CD4-positive, alpha-beta T cell treated with Interleukin-4 for 4 hours (primary cell): ENCODE data around the gene AS3MT.

ENCODE experiments used
- DNase-seq: peaks from one replicate; pipeline ENCODE4 v3.0.0-alpha.2; 2020

AS3MT gene

GRCh38 chr10:102856758-102857424, 12.4 kb upstream of the AS3MT start:
- DNase-seq = no peak

GRCh38 chr10:102859911-102860310, 9.4 kb upstream of the AS3MT start:
- DNase-seq = no peak

GRCh38 chr10:102863660-102864059, 5.6 kb upstream of the AS3MT start:
- DNase-seq = no peak

- DNase-seq = no peak
Observed at GRCh38 chr10:102865620-102866019, 3.6 kb upstream of the AS3MT start.

- no peak for DNase-seq
Observed at GRCh38 chr10:102868911-102869257, 386 bp upstream of the AS3MT start.

- DNase-seq = no peak
Observed at GRCh38 chr10:102870221-102870620, 951 bp downstream of the AS3MT start.

- no peak for DNase-seq
Observed at GRCh38 chr10:102872163-102872562, 2.9 kb downstream of the AS3MT start.

GRCh38 chr10:102876747-102877153, 7.5 kb downstream of the AS3MT start:
- no peak for DNase-seq

GRCh38 chr10:102878629-102879028, 9.4 kb downstream of the AS3MT start:
- DNase-seq = no peak

- no peak for DNase-seq
Observed at GRCh38 chr10:102880256-102880655, 11.0 kb downstream of the AS3MT start.

GRCh38 chr10:102888048-102888447, 18.8 kb downstream of the AS3MT start:
- DNase-seq = no peak

- DNase-seq = no peak
Observed at GRCh38 chr10:102894466-102895213, 25.4 kb downstream of the AS3MT start.

- DNase-seq = no peak
Observed at GRCh38 chr10:102900006-102900405, 30.7 kb downstream of the AS3MT start.

- no peak for DNase-seq
Observed at GRCh38 chr10:102904346-102904745, 35.1 kb downstream of the AS3MT start.

GRCh38 chr10:102906507-102906906, 37.2 kb downstream of the AS3MT start:
- DNase-seq = no peak

GRCh38 chr10:102914781-102915180, 45.5 kb downstream of the AS3MT start:
- DNase-seq = no peak

- no peak for DNase-seq
Observed at GRCh38 chr10:102916173-102916572, 46.9 kb downstream of the AS3MT start.

- DNase-seq = peak; percentile 75
Observed at GRCh38 chr10:102917314-102917961, 48.2 kb downstream of the AS3MT start.

GRCh38 chr10:102917962-102918816, 48.9 kb downstream of the AS3MT start, which contains the start of gene CNNM2:
TSS of gene CNNM2 (plus strand) at chr10:102918294. CDS start at chr10:102918481, 187 bp downstream.
- DNase-seq = peak; percentile 100

- peak; percentile 31 for DNase-seq
Observed at GRCh38 chr10:102918817-102919245, 49.6 kb downstream of the AS3MT start.

GRCh38 chr10:102919246-102919959, 50.1 kb downstream of the AS3MT start:
- no peak for DNase-seq
